ELF-1 (cell line): ENCODE results near the gene KYNU.
A peak's percentile ranks its signal among the peaks of the same experiment; 100 is the strongest.
"Not testable (repeated sequence)": the region's sequence is repeated elsewhere in the genome, so short reads cannot be mapped to it uniquely, and the experiment has no call there.

Experiments used
- DNase-seq: peaks from one replicate; pipeline ENCODE4 v3.0.0-alpha.2; 2016; ENCODE audit warnings: low read depth, low spot score

The KYNU gene

GRCh38 chr2:142877216-142877838 lies at the start of gene KYNU:
TSS of gene KYNU (plus strand) at chr2:142877664. CDS start at chr2:142885368, 7,704 bp downstream.
- no peak for DNase-seq

GRCh38 chr2:142834021-142834420 lies 43.4 kb upstream of the KYNU start:
- DNase-seq, result no peak

GRCh38 chr2:142840436-142840835 lies 37.0 kb upstream of the KYNU start:
- DNase-seq, result no peak

- no peak for DNase-seq
Measured at GRCh38 chr2:142841788-142842187, 35.7 kb upstream of the KYNU start.

GRCh38 chr2:142842369-142842768 lies 35.1 kb upstream of the KYNU start:
- no peak for DNase-seq

GRCh38 chr2:142843731-142844130 lies 33.7 kb upstream of the KYNU start:
- DNase-seq, result no peak

GRCh38 chr2:142848023-142848606 lies 29.3 kb upstream of the KYNU start:
- no peak for DNase-seq

GRCh38 chr2:142849820-142850219 lies 27.6 kb upstream of the KYNU start:
- no peak for DNase-seq

GRCh38 chr2:142853912-142854311 lies 23.6 kb upstream of the KYNU start:
- DNase-seq, result peak; percentile 10

- no peak for DNase-seq
Measured at GRCh38 chr2:142857256-142858164, 20.0 kb upstream of the KYNU start.

GRCh38 chr2:142858961-142859360 lies 18.5 kb upstream of the KYNU start:
- DNase-seq, result no peak

GRCh38 chr2:142862299-142862698 lies 15.2 kb upstream of the KYNU start:
- DNase-seq, result no peak

GRCh38 chr2:142862847-142863246 lies 14.6 kb upstream of the KYNU start:
- no peak for DNase-seq

- no peak for DNase-seq
Measured at GRCh38 chr2:142863485-142863961, 13.9 kb upstream of the KYNU start.

- not testable (repeated sequence) for DNase-seq
Measured at GRCh38 chr2:142864605-142865004, 12.9 kb upstream of the KYNU start.

GRCh38 chr2:142865924-142866323 lies 11.5 kb upstream of the KYNU start:
- no peak for DNase-seq

- DNase-seq, result no peak
Measured at GRCh38 chr2:142866426-142866825, 11.0 kb upstream of the KYNU start.

GRCh38 chr2:142867136-142867535 lies 10.3 kb upstream of the KYNU start:
- no peak for DNase-seq

- DNase-seq, result no peak
Measured at GRCh38 chr2:142868229-142868762, 9.2 kb upstream of the KYNU start.

GRCh38 chr2:142869065-142869460 lies 8.4 kb upstream of the KYNU start:
- not testable (repeated sequence) for DNase-seq

- DNase-seq, result no peak
Measured at GRCh38 chr2:142869461-142870106, 7.9 kb upstream of the KYNU start.

GRCh38 chr2:142870526-142870925 lies 6.9 kb upstream of the KYNU start:
- DNase-seq, result no peak
